Astrocyte of the hippocampus (primary cell): Measurements from ENCODE around the gene TMEM132C.
"Not testable (repeated sequence)": the region's sequence is repeated elsewhere in the genome, so short reads cannot be mapped to it uniquely, and the experiment has no call there.

Experiments used
- DNase-seq: peaks from one replicate; pipeline ENCODE4 v3.0.0; 2011; ENCODE audit warnings: low read depth, low spot score

The TMEM132C gene

GRCh38 chr12:128267131-128267622 is at the start of gene TMEM132C:
TSS of gene TMEM132C (plus strand) at chr12:128267170. CDS start at chr12:128267403, 233 bp downstream.
- DNase-seq: peak; percentile 11

GRCh38 chr12:128224226-128224625 is 42.7 kb upstream of the TMEM132C start:
- no peak for DNase-seq

GRCh38 chr12:128228581-128228980 is 38.4 kb upstream of the TMEM132C start:
- no peak for DNase-seq

GRCh38 chr12:128235635-128236417 is 31.1 kb upstream of the TMEM132C start:
- no peak for DNase-seq

GRCh38 chr12:128236525-128236924 is 30.4 kb upstream of the TMEM132C start:
- no peak for DNase-seq

DNA sequence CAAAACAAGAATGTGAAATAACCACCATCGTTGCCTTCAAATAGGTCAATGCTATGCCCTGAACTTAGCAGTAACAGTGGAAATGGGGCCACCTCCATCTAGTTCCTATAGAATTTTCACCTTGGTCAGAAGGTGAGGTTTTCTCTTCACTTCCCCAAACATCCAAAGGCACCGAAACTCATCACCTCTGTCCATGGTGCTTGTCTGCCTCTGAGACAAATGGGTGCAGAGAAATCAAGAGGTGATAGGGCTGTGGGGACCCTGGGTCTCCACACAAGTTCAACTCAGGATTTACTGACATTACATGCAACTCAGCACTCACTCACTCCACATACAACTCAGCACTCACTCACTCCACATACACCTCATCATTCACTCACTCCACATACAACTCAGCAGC is 26.2 kb upstream of the TMEM132C start:
- no peak for DNase-seq

DNA sequence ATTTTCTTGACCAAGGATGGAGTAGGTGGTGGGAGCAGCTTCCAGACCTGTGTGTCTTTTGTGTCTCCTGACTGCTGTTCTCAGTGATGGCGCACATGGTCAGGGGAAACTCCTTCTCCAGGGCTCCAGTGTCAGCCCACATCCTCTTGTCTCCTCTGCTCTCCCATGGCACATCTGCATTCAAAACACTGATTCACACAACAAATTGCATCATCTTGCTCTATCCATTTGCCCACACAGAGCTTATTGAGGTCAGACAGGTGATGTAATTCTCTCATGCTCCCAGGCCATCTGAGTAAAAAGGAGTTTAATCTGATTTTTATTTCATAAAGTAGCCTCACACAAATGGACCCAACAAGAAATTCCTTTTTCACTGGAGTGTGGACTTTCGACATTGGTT is 21.8 kb upstream of the TMEM132C start:
- DNase-seq: no peak

- no peak for DNase-seq
Measured at GRCh38 chr12:128245905-128246304, 21.1 kb upstream of the TMEM132C start.

DNA sequence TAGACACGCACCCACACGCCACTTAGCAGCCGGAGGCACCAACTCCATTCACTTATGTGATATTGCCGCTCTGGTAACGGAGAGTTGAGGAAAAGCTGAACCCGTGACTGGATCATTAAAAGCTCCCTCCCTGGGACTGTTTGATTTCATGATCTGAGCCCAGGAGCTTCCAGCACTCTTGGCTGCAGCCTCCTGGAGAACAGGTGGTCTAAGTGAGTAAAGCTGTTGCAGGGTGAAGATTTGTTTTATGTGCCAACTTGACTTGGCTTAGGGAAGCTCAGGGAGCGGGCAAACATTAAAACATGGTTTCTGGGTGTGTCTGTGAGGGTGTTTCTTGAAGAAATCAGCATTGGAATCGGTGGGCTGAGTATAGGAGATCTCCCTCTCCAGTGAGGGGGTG is 16.9 kb upstream of the TMEM132C start:
- no peak for DNase-seq

- not testable (repeated sequence) for DNase-seq
Measured at GRCh38 chr12:128253829-128254228, 13.1 kb upstream of the TMEM132C start.

- DNase-seq: no peak
Measured at GRCh38 chr12:128258866-128259555, 8.0 kb upstream of the TMEM132C start.

- peak; percentile 52 for DNase-seq
Measured at GRCh38 chr12:128259556-128260070, 7.4 kb upstream of the TMEM132C start.

DNA sequence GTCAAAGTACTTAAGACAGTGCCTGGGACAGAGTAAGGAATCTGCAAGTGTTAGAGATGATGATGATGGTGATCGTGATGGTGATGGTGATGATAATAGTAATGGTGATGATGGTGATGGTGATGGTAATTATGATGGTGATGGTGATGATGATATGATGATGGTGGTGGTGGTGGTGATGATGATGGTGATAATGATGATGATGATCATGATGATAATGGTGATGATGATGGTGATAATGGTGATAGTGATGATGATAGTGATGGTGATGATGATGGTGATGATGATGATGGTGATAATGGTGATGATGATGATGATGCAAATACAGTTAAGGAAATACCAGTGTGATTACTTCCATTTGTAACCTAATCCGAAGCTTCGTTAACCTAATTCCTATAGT is 5.2 kb upstream of the TMEM132C start:
- no peak for DNase-seq

GRCh38 chr12:128265566-128265965 is 1.4 kb upstream of the TMEM132C start:
- DNase-seq: no peak

DNA sequence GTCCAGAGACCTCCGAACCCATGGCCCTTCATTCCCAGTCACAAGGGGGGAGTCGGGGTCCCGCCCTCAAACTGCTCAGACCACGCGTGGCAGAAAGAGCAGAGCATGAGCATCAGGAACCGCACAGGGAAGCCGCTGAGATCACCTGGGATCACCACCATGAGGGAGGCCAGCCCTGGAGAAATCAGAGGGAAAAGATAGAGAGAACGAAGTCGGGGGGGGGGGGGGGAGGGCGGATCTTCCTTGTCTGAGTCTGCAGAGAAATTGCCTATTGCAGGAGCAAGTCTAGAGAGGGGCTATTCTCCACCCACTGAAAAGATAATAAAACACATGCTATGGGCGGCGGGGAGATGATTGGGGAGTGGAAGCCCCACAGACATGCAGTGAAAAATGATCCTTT is 884 bp upstream of the TMEM132C start:
- DNase-seq: no peak

DNA sequence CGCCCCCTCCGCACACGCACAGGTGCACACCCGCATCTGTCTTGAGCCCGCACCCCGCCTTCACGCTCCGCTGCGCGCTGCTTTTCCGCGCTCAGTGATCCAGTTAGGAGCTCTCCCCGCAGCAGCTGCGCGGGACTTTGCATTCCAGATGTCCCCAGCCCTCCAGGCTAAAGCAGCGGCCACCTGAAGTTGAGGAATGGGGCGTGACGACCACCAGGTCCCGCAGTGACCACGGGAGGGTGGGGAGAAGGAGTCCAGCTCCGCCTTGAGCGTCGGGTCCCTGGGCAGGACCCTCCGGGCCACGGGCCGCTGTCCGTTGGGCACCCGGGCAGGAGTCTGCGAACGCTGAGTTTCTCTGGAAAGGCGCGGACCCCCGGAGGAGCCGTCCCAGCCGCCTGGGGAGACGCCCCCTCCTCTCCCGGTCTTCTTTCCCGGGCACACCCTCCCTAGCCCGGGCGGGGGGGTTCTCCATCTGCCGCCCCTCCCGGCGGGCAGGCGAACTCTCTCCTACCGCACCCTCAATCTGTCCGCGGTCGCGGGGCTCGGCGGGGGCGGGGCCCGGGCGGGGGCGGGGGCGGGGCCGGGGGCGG is 334 bp upstream of the TMEM132C start:
- no peak for DNase-seq

DNA sequence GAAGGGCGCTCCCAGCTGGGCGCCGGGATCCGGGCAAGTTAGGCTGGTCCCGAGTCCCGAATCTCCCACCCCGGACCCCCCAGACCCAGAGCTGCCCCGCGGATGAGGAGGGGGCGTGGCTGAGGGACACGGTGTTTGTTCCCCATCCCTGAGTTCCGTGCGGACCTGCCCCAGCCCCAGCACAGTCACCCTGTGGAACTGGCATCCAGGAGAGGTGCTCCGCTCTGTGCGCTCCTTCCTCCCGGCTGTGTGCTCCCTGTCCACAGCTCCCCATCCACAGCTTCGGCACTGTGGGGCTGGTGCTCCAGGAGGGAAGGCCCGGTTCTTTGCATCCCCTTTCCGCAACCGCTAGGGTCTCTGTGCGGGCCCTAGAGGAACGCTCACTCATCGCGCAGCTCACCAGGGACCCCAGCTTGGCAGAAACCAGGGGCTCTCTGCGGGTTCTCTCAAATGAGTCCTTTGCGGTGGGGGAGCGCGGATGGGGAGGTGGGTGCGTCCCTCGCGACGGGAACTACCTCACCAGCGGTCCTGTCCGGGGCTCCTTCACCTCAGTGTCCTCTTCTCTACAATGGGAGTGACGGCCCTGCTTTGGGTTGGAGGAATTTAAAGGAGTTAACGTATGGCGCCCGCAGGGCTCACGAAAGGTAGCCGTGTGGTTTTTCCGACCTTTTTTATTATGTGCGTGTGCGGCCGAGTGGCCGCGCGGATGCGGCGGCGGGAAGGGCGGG is 845 bp downstream of the TMEM132C start:
- peak; percentile 1 for DNase-seq

GRCh38 chr12:128268379-128268995 is 1.5 kb downstream of the TMEM132C start:
- DNase-seq: peak; percentile 1

- no peak for DNase-seq
Measured at GRCh38 chr12:128269181-128269591, 2.2 kb downstream of the TMEM132C start.

GRCh38 chr12:128276471-128276870 is 9.5 kb downstream of the TMEM132C start:
- no peak for DNase-seq

GRCh38 chr12:128286970-128287369 is 20.0 kb downstream of the TMEM132C start:
- DNase-seq: no peak
